Activated naive CD8-positive, alpha-beta T cell (primary cell): Measurements from ENCODE around the gene EYA3.

Experiments used
- H3K27ac Mint-ChIP-seq: one replicate; pipeline ENCODE4 v1.8.0; 2021; ENCODE audit warnings: mixed read lengths
- H3K27me3 Mint-ChIP-seq: one replicate; pipeline ENCODE4 v1.8.0; 2021; ENCODE audit warnings: mixed read lengths
- H3K36me3 Mint-ChIP-seq: one replicate; pipeline ENCODE4 v1.8.0; 2021; ENCODE audit warnings: mixed read lengths
- H3K4me1 Mint-ChIP-seq: one replicate; pipeline ENCODE4 v1.8.0; 2021; ENCODE audit warnings: low read depth, mixed read lengths
- H3K4me3 Mint-ChIP-seq: one replicate; pipeline ENCODE4 v1.8.0; 2021; ENCODE audit warnings: mild to moderate bottlenecking, mixed read lengths
- H3K9me3 Mint-ChIP-seq: one replicate; pipeline ENCODE4 v1.8.0; 2021; ENCODE audit warnings: low read depth, mixed read lengths

EYA3 gene

GRCh38 chr1:28066393-28067154 is 21.8 kb downstream of the EYA3 start:
- H3K4me1 Mint-ChIP-seq, result peaks cover 38% of the 10 kb centered on the region
- H3K4me3 Mint-ChIP-seq, result no peak overlapping the region
- H3K27me3 Mint-ChIP-seq, result no peaks in the 10 kb centered on the region
- no peak overlapping the region for H3K27ac Mint-ChIP-seq
- peaks cover 5% of the 10 kb centered on the region for H3K36me3 Mint-ChIP-seq
- no peaks in the 10 kb centered on the region for H3K9me3 Mint-ChIP-seq

DNA sequence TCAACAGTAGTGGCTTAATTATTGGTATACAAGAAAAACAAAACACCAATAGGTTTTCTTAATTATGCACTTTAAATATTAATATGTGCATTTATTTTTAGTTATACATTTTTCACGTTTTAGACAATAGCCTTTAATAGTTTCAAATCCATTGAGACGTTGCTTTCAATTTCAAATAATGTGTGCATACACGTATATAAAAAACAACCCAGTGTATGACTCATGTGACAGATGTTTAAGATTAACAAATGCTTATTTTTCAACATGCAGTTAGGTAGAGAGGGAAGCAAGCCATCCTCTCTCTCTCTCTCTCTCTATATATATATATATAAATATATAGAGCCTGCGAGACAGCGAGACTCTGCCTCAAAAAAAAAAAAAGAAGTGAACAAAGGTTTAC is 24.3 kb downstream of the EYA3 start:
- Mint-ChIP-seq H3K27ac (peak overlapping the region; percentile 46), H3K9me3 (no peaks in the 10 kb centered on the region), H3K4me3 (no peak overlapping the region), H3K4me1 (peaks cover 47% of the 10 kb centered on the region), H3K36me3 (peaks cover 8% of the 10 kb centered on the region), H3K27me3 (no peaks in the 10 kb centered on the region)

DNA sequence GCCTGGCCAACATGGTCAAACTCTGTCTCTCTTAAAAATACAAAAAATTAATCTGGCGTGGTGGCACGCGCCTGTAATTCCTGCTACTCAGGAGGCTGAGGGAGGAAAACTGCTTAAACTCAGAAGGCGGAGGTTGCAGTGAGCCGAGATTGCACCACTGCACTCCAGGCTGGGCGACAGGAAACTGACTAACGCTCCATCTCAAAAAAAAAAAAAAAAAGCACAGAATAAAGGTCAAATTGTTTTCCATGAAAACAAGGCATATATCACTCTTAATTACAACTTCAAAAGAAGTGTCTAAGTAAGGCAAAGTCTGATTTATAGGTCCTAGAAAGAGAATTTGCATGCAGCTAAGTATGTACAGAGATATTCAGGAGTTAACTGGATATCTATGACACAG is 25.6 kb downstream of the EYA3 start:
- H3K36me3 Mint-ChIP-seq, result peaks cover 8% of the 10 kb centered on the region
- H3K27me3 Mint-ChIP-seq, result no peaks in the 10 kb centered on the region
- H3K4me3 Mint-ChIP-seq, result peak overlapping the region; percentile 52
- H3K4me1 Mint-ChIP-seq, result peaks cover 59% of the 10 kb centered on the region
- peak overlapping the region; percentile 87 for H3K27ac Mint-ChIP-seq
- H3K9me3 Mint-ChIP-seq, result no peaks in the 10 kb centered on the region

DNA sequence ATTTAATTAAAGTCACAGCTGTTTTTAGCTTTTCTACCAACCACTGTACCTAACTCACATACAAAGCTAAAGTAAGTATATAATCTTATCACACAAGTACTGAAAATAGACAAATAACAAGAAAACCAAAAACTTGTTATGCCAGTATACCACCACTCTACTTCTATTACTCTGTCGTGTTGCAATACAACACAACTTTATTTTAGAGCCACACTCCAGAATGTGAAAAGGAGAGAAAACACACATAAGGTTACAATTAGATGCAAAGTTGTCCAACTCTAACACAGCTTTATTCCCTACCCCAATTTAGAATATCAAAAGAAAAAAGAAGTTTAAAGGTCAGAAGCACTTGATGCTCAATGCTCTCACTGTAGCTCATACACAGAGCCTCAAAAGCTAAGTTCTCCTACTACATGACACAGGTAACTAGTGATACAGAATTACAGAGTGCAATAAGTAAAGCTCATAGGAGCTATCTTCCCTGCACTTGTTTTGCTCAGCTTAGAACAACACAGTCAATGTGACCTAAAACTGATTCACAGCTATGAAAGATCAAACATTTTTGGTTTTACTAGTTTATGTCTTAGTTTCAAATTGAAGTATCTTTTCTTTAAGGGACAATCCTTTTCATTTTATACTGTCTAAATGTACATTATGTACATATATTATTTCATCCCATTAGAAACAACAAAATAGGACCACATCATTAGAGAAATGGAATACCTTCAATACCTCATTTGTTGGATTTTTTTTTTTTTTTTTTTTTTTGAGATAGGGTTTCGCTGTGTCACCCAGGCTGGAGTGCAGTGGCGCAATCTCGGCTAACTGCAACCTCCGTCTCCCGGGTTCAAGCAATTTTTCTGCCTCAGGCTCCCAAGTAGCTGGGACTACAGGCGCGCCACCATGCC is 29.2 kb downstream of the EYA3 start:
- Mint-ChIP-seq H3K27me3 (no peaks in the 10 kb centered on the region), H3K4me1 (peaks cover 61% of the 10 kb centered on the region), H3K4me3 (peak overlapping the region; percentile 58), H3K27ac (peak overlapping the region; percentile 80), H3K9me3 (no peaks in the 10 kb centered on the region), H3K36me3 (peaks cover 7% of the 10 kb centered on the region)

DNA sequence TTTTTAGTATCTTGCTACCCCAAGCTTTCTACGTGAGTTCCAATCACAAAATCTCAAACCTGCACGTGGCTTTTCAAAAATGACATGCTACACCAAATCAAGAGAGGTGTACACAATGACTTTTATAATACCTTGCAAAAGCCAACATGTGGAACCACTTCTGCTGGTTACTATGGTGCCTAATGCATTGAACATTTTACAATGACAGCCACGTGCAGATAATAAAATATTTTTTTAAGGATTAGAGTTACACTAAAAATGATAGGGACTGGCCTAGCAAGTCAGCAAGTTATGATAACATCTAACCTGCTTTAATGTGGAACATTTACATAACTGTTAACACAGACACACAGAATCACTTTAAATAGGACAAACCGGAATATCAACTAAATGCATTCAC is 30.2 kb downstream of the EYA3 start:
- Mint-ChIP-seq H3K36me3 (peaks cover 10% of the 10 kb centered on the region), H3K9me3 (no peaks in the 10 kb centered on the region), H3K4me3 (no peak overlapping the region), H3K27me3 (no peaks in the 10 kb centered on the region), H3K4me1 (peaks cover 61% of the 10 kb centered on the region), H3K27ac (peak overlapping the region; percentile 10)

DNA sequence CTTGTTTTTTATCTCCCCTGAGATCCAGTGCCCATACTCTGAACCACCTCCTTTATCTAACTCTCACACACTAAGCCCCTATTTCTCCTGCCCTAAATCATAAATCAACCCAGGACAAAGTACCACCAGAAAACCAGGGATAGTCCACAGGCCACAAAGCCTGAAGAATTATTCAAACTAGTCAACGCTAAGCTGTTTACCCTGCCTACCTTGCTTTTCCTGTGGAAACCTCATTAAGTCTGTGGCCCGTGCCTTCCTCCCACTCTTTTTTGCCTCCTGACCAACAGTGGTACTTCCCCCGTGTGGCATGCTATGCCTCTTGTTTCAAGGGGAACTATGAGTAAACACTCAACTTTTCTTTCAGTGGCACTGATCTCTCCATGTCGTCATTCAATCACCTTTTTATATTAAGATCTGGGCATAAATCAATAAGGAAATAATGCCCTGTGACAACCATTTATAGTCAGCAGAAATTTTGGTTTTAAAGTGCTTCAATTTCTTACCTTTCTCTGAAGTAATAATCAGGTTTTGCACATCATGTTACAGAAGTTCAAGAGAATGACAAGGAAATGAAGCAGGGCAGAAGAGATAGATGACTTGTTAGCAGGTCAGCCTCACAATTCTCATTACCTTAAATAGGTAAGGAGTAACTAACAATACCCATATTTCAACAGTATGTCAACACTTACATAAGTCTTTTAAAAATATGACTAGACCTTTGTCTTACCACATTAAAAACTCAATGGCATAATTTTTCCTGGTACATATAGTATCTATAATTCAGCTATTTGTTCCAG is 32.1 kb downstream of the EYA3 start:
- peaks cover 50% of the 10 kb centered on the region for H3K4me1 Mint-ChIP-seq
- H3K36me3 Mint-ChIP-seq, result peaks cover 11% of the 10 kb centered on the region
- no peaks in the 10 kb centered on the region for H3K9me3 Mint-ChIP-seq
- H3K4me3 Mint-ChIP-seq, result peak overlapping the region; percentile 69
- no peaks in the 10 kb centered on the region for H3K27me3 Mint-ChIP-seq
- H3K27ac Mint-ChIP-seq, result peak overlapping the region; percentile 91

GRCh38 chr1:28050776-28051175 is 37.6 kb downstream of the EYA3 start:
- H3K4me3 Mint-ChIP-seq, result no peak overlapping the region
- H3K27ac Mint-ChIP-seq, result no peak overlapping the region
- H3K4me1 Mint-ChIP-seq, result peaks cover 16% of the 10 kb centered on the region
- H3K27me3 Mint-ChIP-seq, result no peaks in the 10 kb centered on the region
- H3K36me3 Mint-ChIP-seq, result peaks cover 11% of the 10 kb centered on the region
- H3K9me3 Mint-ChIP-seq, result no peaks in the 10 kb centered on the region

GRCh38 chr1:28046716-28047115 is 41.7 kb downstream of the EYA3 start:
- Mint-ChIP-seq H3K4me3 (no peak overlapping the region), H3K27me3 (no peaks in the 10 kb centered on the region), H3K36me3 (peaks cover 7% of the 10 kb centered on the region), H3K27ac (no peak overlapping the region), H3K4me1 (peaks cover 5% of the 10 kb centered on the region), H3K9me3 (no peaks in the 10 kb centered on the region)

- H3K4me1 Mint-ChIP-seq, result peaks cover 5% of the 10 kb centered on the region
- H3K36me3 Mint-ChIP-seq, result peaks cover 7% of the 10 kb centered on the region
- H3K9me3 Mint-ChIP-seq, result no peaks in the 10 kb centered on the region
- H3K27ac Mint-ChIP-seq, result no peak overlapping the region
- no peak overlapping the region for H3K4me3 Mint-ChIP-seq
- no peaks in the 10 kb centered on the region for H3K27me3 Mint-ChIP-seq
Observed at GRCh38 chr1:28045777-28046176, 42.6 kb downstream of the EYA3 start.

GRCh38 chr1:28044399-28044798 is 44.0 kb downstream of the EYA3 start:
- Mint-ChIP-seq H3K4me1 (peaks cover 5% of the 10 kb centered on the region), H3K27me3 (no peaks in the 10 kb centered on the region), H3K4me3 (no peak overlapping the region), H3K27ac (no peak overlapping the region), H3K36me3 (peaks cover 16% of the 10 kb centered on the region), H3K9me3 (no peaks in the 10 kb centered on the region)

GRCh38 chr1:28039341-28039740 is 49.1 kb downstream of the EYA3 start:
- Mint-ChIP-seq H3K36me3 (peaks cover 12% of the 10 kb centered on the region), H3K9me3 (no peaks in the 10 kb centered on the region), H3K4me3 (no peak overlapping the region), H3K27ac (no peak overlapping the region), H3K27me3 (no peaks in the 10 kb centered on the region), H3K4me1 (no peaks in the 10 kb centered on the region)

GRCh38 chr1:28037946-28038345 is 50.5 kb downstream of the EYA3 start:
- peaks cover 12% of the 10 kb centered on the region for H3K36me3 Mint-ChIP-seq
- no peak overlapping the region for H3K27ac Mint-ChIP-seq
- H3K4me3 Mint-ChIP-seq, result no peak overlapping the region
- H3K9me3 Mint-ChIP-seq, result no peaks in the 10 kb centered on the region
- no peaks in the 10 kb centered on the region for H3K4me1 Mint-ChIP-seq
- H3K27me3 Mint-ChIP-seq, result no peaks in the 10 kb centered on the region

GRCh38 chr1:28037206-28037605 is 51.2 kb downstream of the EYA3 start:
- H3K4me3 Mint-ChIP-seq, result no peak overlapping the region
- H3K27ac Mint-ChIP-seq, result no peak overlapping the region
- H3K4me1 Mint-ChIP-seq, result no peaks in the 10 kb centered on the region
- H3K27me3 Mint-ChIP-seq, result no peaks in the 10 kb centered on the region
- H3K36me3 Mint-ChIP-seq, result peaks cover 12% of the 10 kb centered on the region
- H3K9me3 Mint-ChIP-seq, result no peaks in the 10 kb centered on the region

- H3K4me1 Mint-ChIP-seq, result no peaks in the 10 kb centered on the region
- peaks cover 12% of the 10 kb centered on the region for H3K36me3 Mint-ChIP-seq
- no peak overlapping the region for H3K27ac Mint-ChIP-seq
Observed at GRCh38 chr1:28036431-28036830, 52.0 kb downstream of the EYA3 start.

GRCh38 chr1:28035420-28035819 is 53.0 kb downstream of the EYA3 start:
- no peak overlapping the region for H3K27ac Mint-ChIP-seq

More at GRCh38 chr1:28036431-28036830, 52.0 kb downstream of the EYA3 start:
- no peaks in the 10 kb centered on the region for H3K9me3 Mint-ChIP-seq
- H3K4me3 Mint-ChIP-seq, result no peak overlapping the region
- no peaks in the 10 kb centered on the region for H3K27me3 Mint-ChIP-seq

More at GRCh38 chr1:28035420-28035819, 53.0 kb downstream of the EYA3 start:
- Mint-ChIP-seq H3K36me3 (peaks cover 8% of the 10 kb centered on the region), H3K4me1 (no peaks in the 10 kb centered on the region), H3K4me3 (no peak overlapping the region), H3K27me3 (no peaks in the 10 kb centered on the region), H3K9me3 (no peaks in the 10 kb centered on the region)
